ENCODE measurements around the gene EPHB4. TPM values are rescaled to one million over a fixed set of nuclear protein-coding genes. Genes with fewer than 3 reads are reported as not detected.
"Not testable (repeated sequence)": the region's sequence is repeated elsewhere in the genome, so short reads cannot be mapped to it uniquely, and the experiment has no call there.

EPHB4 gene
- total RNA-seq, 1 experiment from 2014 or later = 36.8 TPM

- DNase-seq (ENCODE audit: low read depth) = peak; percentile 45
These were observed 35.2 kb downstream of the EPHB4 start for GRCh38 chr7:100791881-100792666.

- DNase-seq (ENCODE audit: low read depth) = no peak
These were observed 38.3 kb downstream of the EPHB4 start for GRCh38 chr7:100789055-100789454.

GRCh38 chr7:100786323-100786722 lies 41.0 kb downstream of the EPHB4 start:
- no peak for DNase-seq (ENCODE audit: low read depth)

GRCh38 chr7:100785878-100786277 lies 41.4 kb downstream of the EPHB4 start:
- no peak for DNase-seq (ENCODE audit: low read depth)

- no peak for DNase-seq (ENCODE audit: low read depth)
These were observed 43.5 kb downstream of the EPHB4 start for GRCh38 chr7:100783804-100784203.

- no peak for DNase-seq (ENCODE audit: low read depth)
These were observed 46.1 kb downstream of the EPHB4 start for GRCh38 chr7:100781255-100781654.

- DNase-seq (ENCODE audit: low read depth) = no peak
These were observed 48.0 kb downstream of the EPHB4 start for GRCh38 chr7:100779359-100779758.

- DNase-seq (ENCODE audit: low read depth) = no peak
These were observed 49.2 kb downstream of the EPHB4 start for GRCh38 chr7:100778061-100778621.

GRCh38 chr7:100773491-100773890 lies 53.8 kb downstream of the EPHB4 start:
- DNase-seq (ENCODE audit: low read depth) = no peak

- DNase-seq (ENCODE audit: low read depth) = no peak
These were observed 58.5 kb downstream of the EPHB4 start for GRCh38 chr7:100768784-100769183.

GRCh38 chr7:100765250-100765649 lies 62.1 kb downstream of the EPHB4 start:
- DNase-seq (ENCODE audit: low read depth) = no peak

- no peak for DNase-seq (ENCODE audit: low read depth)
These were observed 62.5 kb downstream of the EPHB4 start for GRCh38 chr7:100764841-100765240.

- no peak for DNase-seq (ENCODE audit: low read depth)
These were observed 63.7 kb downstream of the EPHB4 start for GRCh38 chr7:100763556-100764140.

- not testable (repeated sequence) for DNase-seq (ENCODE audit: low read depth)
These were observed 64.5 kb downstream of the EPHB4 start for GRCh38 chr7:100762841-100763240.

GRCh38 chr7:100759357-100760171 lies 67.8 kb downstream of the EPHB4 start:
- no peak for DNase-seq (ENCODE audit: low read depth)

- DNase-seq (ENCODE audit: low read depth) = no peak
These were observed 73.6 kb downstream of the EPHB4 start for GRCh38 chr7:100753750-100754149.

GRCh38 chr7:100752994-100753393 lies 74.3 kb downstream of the EPHB4 start:
- no peak for DNase-seq (ENCODE audit: low read depth)

Other genes with a start within 250 kb of the EPHB4 start
- gene LRCH4, start 241.4 kb downstream of the EPHB4 start, total RNA-seq (2014; rRNA removed; shearing (Covaris generic)) = 12.2 and 16.0 TPM in 2 replicates
- 0.05 and 0.44 TPM in 2 replicates for gene FBXO24, start 241.2 kb downstream of the EPHB4 start, total RNA-seq (2014; rRNA removed; shearing (Covaris generic))
- 7.8 and 10.3 TPM in 2 replicates for gene PCOLCE, start 225.2 kb downstream of the EPHB4 start, total RNA-seq (2014; rRNA removed; shearing (Covaris generic))
- 15.6 and 22.0 TPM in 2 replicates for gene MOSPD3, start 215.0 kb downstream of the EPHB4 start, total RNA-seq (2014; rRNA removed; shearing (Covaris generic))
- 1.6 and 1.8 TPM in 2 replicates for gene TFR2, start 186.0 kb downstream of the EPHB4 start, total RNA-seq (2014; rRNA removed; shearing (Covaris generic))
- gene ACTL6B, start 171.1 kb downstream of the EPHB4 start, total RNA-seq (2014; rRNA removed; shearing (Covaris generic)) = not detected in 2 replicates
- 88.6 and 151 TPM in 2 replicates for gene GNB2, start 153.8 kb downstream of the EPHB4 start, total RNA-seq (2014; rRNA removed; shearing (Covaris generic))
- 4.0 and 12.2 TPM in 2 replicates for gene GIGYF1, start 133.3 kb downstream of the EPHB4 start, total RNA-seq (2014; rRNA removed; shearing (Covaris generic))
- 55.9 and 69.5 TPM in 2 replicates for gene POP7, start 121.4 kb downstream of the EPHB4 start, total RNA-seq (2014; rRNA removed; shearing (Covaris generic))
- gene EPO, start 107.1 kb downstream of the EPHB4 start, total RNA-seq (2014; rRNA removed; shearing (Covaris generic)) = not detected in 2 replicates
- not detected in 2 replicates for gene ZAN, start 93.9 kb downstream of the EPHB4 start, total RNA-seq (2014; rRNA removed; shearing (Covaris generic))
- 6.2 and 17.2 TPM in 2 replicates for gene SLC12A9, start 25.2 kb upstream of the EPHB4 start, total RNA-seq (2014; rRNA removed; shearing (Covaris generic))
- 80.1 and 106 TPM in 2 replicates for gene TRIP6, start 39.9 kb upstream of the EPHB4 start, total RNA-seq (2014; rRNA removed; shearing (Covaris generic))
- gene SRRT, start 47.6 kb upstream of the EPHB4 start, total RNA-seq (2014; rRNA removed; shearing (Covaris generic)) = 50.8 and 73.9 TPM in 2 replicates
- 0.91 and 1.3 TPM in 2 replicates for gene UFSP1, start 62.2 kb upstream of the EPHB4 start, total RNA-seq (2014; rRNA removed; shearing (Covaris generic))
- gene ACHE, start 68.4 kb upstream of the EPHB4 start, total RNA-seq (2014; rRNA removed; shearing (Covaris generic)) = not detected in 2 replicates
- gene MUC3A, start 122.0 kb upstream of the EPHB4 start, total RNA-seq (2014; rRNA removed; shearing (Covaris generic)) = not detected in 2 replicates
- 1.4 and 4.5 TPM in 2 replicates for gene MUC12, start 142.0 kb upstream of the EPHB4 start, total RNA-seq (2014; rRNA removed; shearing (Covaris generic))
- not detected in 2 replicates for gene MUC17, start 192.6 kb upstream of the EPHB4 start, total RNA-seq (2014; rRNA removed; shearing (Covaris generic))